ENCODE results near the gene SHCBP1L.

The SHCBP1L gene

GRCh38 chr1:182952677-182953444 is at the start of gene SHCBP1L:
Gene SHCBP1L (minus strand): TSS chr1:182953166. CDS start chr1:182953133, 33 bp downstream.
- TF ChIP-seq CTCF (IDR thresholded peaks at IDR 0.05; ENCODE audit: borderline replicate concordance, insufficient read depth, low read depth, low read length): no peak
- H3K4me3 ChIP-seq (ENCODE audit: low read depth, low read length): no peak within 1 kb of the TSS

GRCh38 chr1:183002267-183002666 is 49.3 kb upstream of the SHCBP1L start:
- no peak for TF ChIP-seq CTCF (IDR thresholded peaks at IDR 0.05; ENCODE audit: borderline replicate concordance, insufficient read depth, low read depth, low read length)

DNA sequence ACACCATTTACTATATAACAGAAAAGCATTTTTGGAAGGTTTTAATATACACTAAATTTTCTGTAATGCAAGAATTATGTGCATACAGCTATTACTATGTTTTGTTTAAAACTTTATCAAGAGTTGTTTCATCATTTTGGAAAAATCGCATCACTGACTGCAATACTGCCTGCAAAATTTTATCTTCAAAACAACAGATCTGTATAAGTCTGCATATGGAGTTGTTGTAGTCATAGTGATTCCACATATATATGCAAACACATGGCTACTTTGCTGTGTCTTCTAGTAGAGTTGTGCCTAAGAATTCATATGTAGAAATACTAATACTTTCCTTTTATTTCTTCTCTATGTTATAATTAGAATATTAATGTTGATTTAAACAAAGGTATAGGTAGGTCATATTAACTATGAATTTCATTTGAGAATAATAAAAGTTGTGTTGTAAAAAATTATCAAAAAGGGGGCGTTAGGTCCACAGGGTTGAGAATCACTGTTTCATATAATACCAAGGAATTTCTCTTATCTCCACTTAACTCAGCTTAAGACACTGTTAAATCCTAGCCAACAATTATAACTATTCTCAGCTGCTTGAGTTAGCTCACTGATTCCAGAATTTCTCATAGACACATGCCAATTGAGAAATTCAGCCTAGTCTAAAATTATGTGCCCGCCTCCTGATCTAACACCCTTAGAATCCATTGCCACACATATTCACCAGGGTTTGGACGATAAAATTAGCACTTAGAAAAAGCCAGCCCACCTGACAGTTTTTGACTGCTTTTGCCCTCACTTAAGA is 47.4 kb upstream of the SHCBP1L start:
- TF ChIP-seq CTCF (IDR thresholded peaks at IDR 0.05; ENCODE audit: borderline replicate concordance, insufficient read depth, low read depth, low read length): no peak

More at GRCh38 chr1:183002267-183002666, 49.3 kb upstream of the SHCBP1L start:
- no peak overlapping the region for H3K4me3 ChIP-seq (ENCODE audit: low read depth, low read length)

DNA sequence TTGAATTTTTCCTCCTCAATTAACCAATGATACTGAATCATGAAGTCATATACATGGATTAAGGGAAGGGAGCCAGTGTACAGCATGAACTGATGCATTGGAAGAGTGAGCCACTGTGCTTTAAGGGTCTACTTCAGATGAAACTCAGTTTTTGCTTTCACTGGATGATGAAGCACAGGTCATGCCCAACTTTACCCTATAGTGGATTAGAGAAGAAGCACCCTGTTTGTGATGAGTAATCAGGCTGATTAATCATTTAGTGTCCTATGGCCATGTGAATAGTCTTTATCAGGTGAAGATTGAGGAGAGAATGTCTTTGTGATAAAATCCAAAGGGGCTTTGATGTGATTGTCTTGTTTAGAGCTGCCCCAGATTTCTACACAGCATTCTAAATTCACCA is 45.5 kb upstream of the SHCBP1L start:
- no peak for TF ChIP-seq CTCF (IDR thresholded peaks at IDR 0.05; ENCODE audit: borderline replicate concordance, insufficient read depth, low read depth, low read length)
- no peak overlapping the region for H3K4me3 ChIP-seq (ENCODE audit: low read depth, low read length)

More for the DNA sequence above, 47.4 kb upstream of the SHCBP1L start:
- no peak overlapping the region for H3K4me3 ChIP-seq (ENCODE audit: low read depth, low read length)

DNA sequence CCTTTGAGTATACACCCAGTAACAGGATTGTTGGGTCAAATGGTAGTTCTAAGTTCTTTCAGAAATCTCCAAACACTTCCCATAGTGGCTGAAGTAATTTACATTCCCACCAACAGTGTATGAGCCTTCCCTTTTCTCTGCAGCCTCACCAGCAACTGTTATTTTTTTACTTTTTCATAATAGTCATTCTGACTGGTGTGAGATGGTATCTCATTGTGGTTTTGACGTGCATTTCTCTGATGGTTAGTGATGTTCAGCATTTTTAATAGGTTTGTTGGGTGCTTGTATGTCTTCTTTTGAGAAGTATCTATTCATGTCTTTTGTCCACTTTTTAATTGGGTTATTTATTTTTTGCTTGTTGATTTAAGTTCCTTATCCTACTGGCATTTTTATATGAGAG is 43.9 kb upstream of the SHCBP1L start:
- no peak for TF ChIP-seq CTCF (IDR thresholded peaks at IDR 0.05; ENCODE audit: borderline replicate concordance, insufficient read depth, low read depth, low read length)

GRCh38 chr1:182995894-182996293 is 42.9 kb upstream of the SHCBP1L start:
- no peak overlapping the region for H3K4me3 ChIP-seq (ENCODE audit: low read depth, low read length)
- TF ChIP-seq CTCF (IDR thresholded peaks at IDR 0.05; ENCODE audit: borderline replicate concordance, insufficient read depth, low read depth, low read length): no peak

More for the DNA sequence above, 43.9 kb upstream of the SHCBP1L start:
- no peak overlapping the region for H3K4me3 ChIP-seq (ENCODE audit: low read depth, low read length)
